Activated T-helper 17 cell treated with anti-CD3 and anti-CD28 coated beads, Interleukin-2, amount 50 U/mL, for 72 hours (primary cell): ENCODE measurements around the gene PIK3IP1. TPM values are rescaled to one million over a fixed set of nuclear protein-coding genes. Genes with fewer than 3 reads are reported as not detected.
"Not testable (repeated sequence)": the region's sequence is repeated elsewhere in the genome, so short reads cannot be mapped to it uniquely, and the experiment has no call there.

ENCODE experiments used
- ATAC-seq: fragments of 150-1000 bp; cut with Tn5 transposase; replicated peaks from 2 replicates; pipeline ENCODE4 v1.10.0; 2021; ENCODE audit warnings: mild to moderate bottlenecking, moderate library complexity
- H3K27ac Mint-ChIP-seq: one replicate; pipeline ENCODE4 v1.8.0; 2022; ENCODE audit warnings: mixed read lengths
- H3K27me3 Mint-ChIP-seq: one replicate; pipeline ENCODE4 v1.8.0; 2022; ENCODE audit warnings: mixed read lengths
- H3K36me3 Mint-ChIP-seq: one replicate; pipeline ENCODE4 v1.8.0; 2022; ENCODE audit warnings: low read depth, mild to moderate bottlenecking, mixed read lengths
- H3K4me1 Mint-ChIP-seq: one replicate; pipeline ENCODE4 v1.8.0; 2022; ENCODE audit warnings: mixed read lengths
- H3K4me3 Mint-ChIP-seq: one replicate; pipeline ENCODE4 v1.8.0; 2022; ENCODE audit warnings: mild to moderate bottlenecking, mixed read lengths
- H3K9me3 Mint-ChIP-seq: one replicate; pipeline ENCODE4 v1.8.0; 2022; ENCODE audit warnings: mixed read lengths
- total RNA-seq, 2 donors: library from RNA; stranded (reverse); gene quantifications; one replicate each; pipeline ENCODE4 v1.2.3, GENCODE V29; 2022

PIK3IP1 gene
- total RNA-seq, 2 donors from 2014 or later, result 11.0 to 24.1 TPM

DNA sequence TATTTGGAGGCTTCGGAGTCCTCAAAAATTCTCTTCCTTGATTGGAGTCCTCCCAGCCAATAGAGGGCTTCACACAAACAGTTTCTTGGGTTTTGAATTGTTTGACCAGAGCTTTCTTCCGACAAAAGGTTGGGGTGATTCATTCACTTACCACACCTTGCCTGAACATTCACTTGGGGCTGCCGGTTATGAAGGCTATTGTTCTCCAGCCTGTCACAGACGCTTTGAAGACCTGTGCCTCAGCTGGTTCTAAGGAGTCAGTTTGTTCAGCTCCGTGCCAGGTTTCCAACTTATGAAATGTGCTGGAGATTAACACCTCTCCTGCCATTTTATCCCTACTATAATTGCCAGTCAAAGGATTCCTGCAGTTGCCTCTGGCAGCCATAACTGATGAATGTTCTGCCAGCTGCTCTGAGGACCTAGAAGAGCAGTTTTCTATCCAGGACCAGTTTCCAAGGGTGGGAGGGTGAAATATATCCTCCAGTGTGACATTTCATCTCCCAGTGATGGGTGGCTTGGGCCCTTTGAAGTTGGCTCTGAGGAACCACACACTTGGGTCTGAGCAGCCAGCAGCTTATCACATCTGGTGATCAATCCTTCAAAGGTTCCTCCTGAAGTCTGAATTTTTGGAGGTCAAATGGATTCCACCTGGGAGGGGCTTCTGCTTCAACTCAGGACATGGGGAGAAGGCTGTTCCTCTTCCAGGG, 48.8 kb downstream of the PIK3IP1 start:
- H3K27ac Mint-ChIP-seq, result no peak overlapping the region
- peaks cover 32% of the 10 kb centered on the region for H3K36me3 Mint-ChIP-seq
- no peak overlapping the region for H3K4me3 Mint-ChIP-seq
- no peaks in the 10 kb centered on the region for H3K9me3 Mint-ChIP-seq
- peaks cover 35% of the 10 kb centered on the region for H3K4me1 Mint-ChIP-seq
- H3K27me3 Mint-ChIP-seq, result no peaks in the 10 kb centered on the region
- ATAC-seq, result no peak

DNA sequence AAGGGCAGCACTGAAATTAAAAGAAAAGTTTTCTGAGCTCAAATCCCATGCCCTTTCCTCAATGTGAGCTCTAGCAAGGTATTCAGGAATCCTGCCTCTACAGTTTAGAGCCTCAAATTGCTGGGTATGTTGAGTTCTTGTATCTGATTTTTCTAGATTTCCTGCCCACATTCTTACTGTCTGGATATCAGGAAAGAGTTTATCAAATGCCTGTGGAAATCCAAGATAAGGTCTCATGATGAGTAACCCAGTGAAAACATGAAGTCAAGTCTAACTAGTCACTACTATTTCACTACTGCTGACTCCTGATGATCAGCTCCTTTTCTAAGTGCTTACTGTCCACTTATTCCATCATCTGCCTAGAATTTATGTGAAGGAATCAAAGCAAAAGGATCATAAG, 50.4 kb downstream of the PIK3IP1 start:
- Mint-ChIP-seq H3K9me3 (no peaks in the 10 kb centered on the region), H3K4me3 (no peak overlapping the region), H3K4me1 (peaks cover 29% of the 10 kb centered on the region), H3K36me3 (peaks cover 32% of the 10 kb centered on the region), H3K27ac (no peak overlapping the region), H3K27me3 (no peaks in the 10 kb centered on the region)
- ATAC-seq, result no peak

DNA sequence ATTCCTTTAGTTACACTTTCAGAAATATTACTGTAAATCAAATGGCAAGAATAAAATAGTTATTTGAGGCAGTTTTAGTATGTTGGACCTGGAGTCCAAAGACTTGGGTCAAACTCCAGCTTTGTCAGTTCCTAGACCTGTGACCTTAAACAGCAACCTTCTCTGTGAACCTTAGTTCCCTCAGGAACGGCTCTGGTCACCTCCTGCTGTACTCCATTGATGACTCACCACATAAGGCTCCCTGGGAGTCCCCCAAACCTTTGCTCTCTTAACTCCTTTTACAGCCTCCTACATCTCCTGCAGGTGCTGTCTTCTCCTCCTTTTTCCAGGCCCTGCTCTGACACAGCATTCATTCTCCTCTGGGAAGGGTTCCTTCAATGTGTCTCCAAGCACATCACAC, 51.1 kb downstream of the PIK3IP1 start:
- H3K9me3 Mint-ChIP-seq, result no peaks in the 10 kb centered on the region
- peaks cover 32% of the 10 kb centered on the region for H3K36me3 Mint-ChIP-seq
- H3K4me1 Mint-ChIP-seq, result peaks cover 25% of the 10 kb centered on the region
- no peak for ATAC-seq
- no peaks in the 10 kb centered on the region for H3K27me3 Mint-ChIP-seq
- no peak overlapping the region for H3K4me3 Mint-ChIP-seq
- peak overlapping the region; percentile 9 for H3K27ac Mint-ChIP-seq

- Mint-ChIP-seq H3K4me1 (peaks cover 29% of the 10 kb centered on the region), H3K9me3 (no peaks in the 10 kb centered on the region), H3K4me3 (no peak overlapping the region), H3K36me3 (peaks cover 45% of the 10 kb centered on the region), H3K27me3 (no peaks in the 10 kb centered on the region), H3K27ac (no peak overlapping the region)
- ATAC-seq, result no peak
Measured at GRCh38 chr22:31239771-31240370, 52.4 kb downstream of the PIK3IP1 start.

DNA sequence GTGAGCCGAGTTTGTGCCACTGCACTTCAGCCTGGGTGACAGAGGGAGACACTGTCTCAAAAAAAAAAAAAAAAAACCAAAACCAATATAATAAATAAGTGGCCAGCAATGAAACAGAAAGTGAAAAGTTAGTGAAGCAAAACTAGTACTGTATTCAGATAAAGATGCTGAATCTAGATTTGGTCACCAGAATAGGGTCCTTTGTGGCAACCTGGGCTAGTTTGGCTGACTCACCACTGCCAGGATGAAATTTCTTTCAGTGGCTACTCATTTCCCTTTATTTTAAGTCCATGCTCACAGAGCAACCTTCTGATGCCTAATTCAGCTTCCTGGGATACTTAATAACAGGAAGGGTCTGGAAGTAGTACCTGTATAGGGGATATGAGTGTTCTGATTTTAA, 54.2 kb downstream of the PIK3IP1 start:
- peak; percentile 86 for ATAC-seq
- no peak overlapping the region for H3K27ac Mint-ChIP-seq
- H3K4me1 Mint-ChIP-seq, result peaks cover 40% of the 10 kb centered on the region
- peaks cover 54% of the 10 kb centered on the region for H3K36me3 Mint-ChIP-seq
- no peaks in the 10 kb centered on the region for H3K9me3 Mint-ChIP-seq
- H3K27me3 Mint-ChIP-seq, result no peaks in the 10 kb centered on the region
- no peak overlapping the region for H3K4me3 Mint-ChIP-seq

DNA sequence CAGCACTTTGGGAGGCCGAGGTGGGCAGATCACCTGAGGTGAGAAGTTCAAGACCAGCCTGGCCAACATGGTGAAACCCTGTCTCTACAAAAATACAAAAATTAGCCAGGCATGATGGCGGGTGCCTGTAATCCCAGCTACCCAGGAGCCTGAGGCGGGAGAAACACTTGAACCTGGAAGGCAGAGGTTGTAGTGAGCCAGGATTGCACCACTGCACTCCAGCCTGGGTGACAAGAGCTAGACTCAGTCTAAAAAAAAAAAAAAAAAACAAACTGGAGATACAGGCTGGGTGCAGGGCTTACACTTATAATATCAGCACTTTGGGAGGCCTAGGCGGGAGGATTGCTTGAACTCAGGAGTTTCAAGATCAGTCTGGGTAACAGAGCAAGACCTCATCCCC, 56.2 kb downstream of the PIK3IP1 start:
- Mint-ChIP-seq H3K4me1 (peaks cover 35% of the 10 kb centered on the region), H3K4me3 (peak overlapping the region; percentile 43), H3K36me3 (peaks cover 48% of the 10 kb centered on the region), H3K27ac (peak overlapping the region; percentile 65)
- not testable (repeated sequence) for H3K27me3 Mint-ChIP-seq, ATAC-seq, H3K9me3 Mint-ChIP-seq

DNA sequence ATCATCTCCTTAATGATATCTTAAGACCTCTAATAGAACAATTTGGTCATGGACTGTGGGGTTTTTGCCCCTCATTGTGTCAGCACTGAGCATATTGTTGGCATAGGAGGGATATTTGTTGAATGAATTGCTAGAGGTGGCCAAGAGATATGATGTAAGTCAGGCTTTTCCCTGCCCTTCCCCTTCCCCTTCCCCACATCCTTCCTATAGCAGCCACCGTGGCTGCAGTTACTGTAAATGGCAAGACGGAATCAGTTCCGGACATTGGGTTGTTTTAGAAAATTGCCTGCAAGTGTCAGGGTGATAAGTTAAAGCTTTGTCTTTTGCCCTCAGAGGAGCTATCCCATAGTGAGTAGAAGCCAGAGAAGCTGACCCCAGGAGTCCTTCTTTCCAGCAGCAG, 57.2 kb downstream of the PIK3IP1 start:
- peak overlapping the region; percentile 43 for H3K4me3 Mint-ChIP-seq
- peaks cover 34% of the 10 kb centered on the region for H3K4me1 Mint-ChIP-seq
- H3K27ac Mint-ChIP-seq, result peak overlapping the region; percentile 65
- H3K36me3 Mint-ChIP-seq, result peaks cover 46% of the 10 kb centered on the region
- no peaks in the 10 kb centered on the region for H3K27me3 Mint-ChIP-seq
- ATAC-seq, result peak; percentile 47
- no peaks in the 10 kb centered on the region for H3K9me3 Mint-ChIP-seq

DNA sequence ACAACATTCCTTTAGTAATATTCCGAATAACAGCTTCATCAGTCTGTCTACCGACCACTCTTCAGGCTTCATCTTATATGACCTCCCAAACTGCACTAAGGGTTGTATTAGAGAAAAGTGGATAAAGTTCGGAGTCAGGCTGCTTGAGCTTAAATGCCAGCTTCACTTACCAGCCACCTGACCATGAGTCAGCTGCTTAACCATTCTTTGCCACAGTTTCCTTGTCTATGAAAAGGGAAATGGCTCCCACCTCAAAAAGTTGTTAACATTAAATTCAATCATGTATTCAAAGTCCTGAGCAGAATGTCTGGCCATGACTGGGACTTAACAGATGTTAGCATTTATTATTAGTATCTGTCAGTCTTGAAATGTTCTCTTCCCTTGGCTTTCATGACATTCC, 59.3 kb downstream of the PIK3IP1 start:
- Mint-ChIP-seq H3K36me3 (peaks cover 49% of the 10 kb centered on the region), H3K4me3 (no peak overlapping the region), H3K9me3 (no peaks in the 10 kb centered on the region), H3K27me3 (no peaks in the 10 kb centered on the region), H3K4me1 (peaks cover 30% of the 10 kb centered on the region), H3K27ac (peak overlapping the region; percentile 25)
- no peak for ATAC-seq

Other genes with a start within 250 kb of the PIK3IP1 start
- 10 to 100 TPM; 42.6 to 58.4 TPM for gene SMTN, start 211.2 kb downstream of the PIK3IP1 start, total RNA-seq
- gene SELENOM, start 184.9 kb downstream of the PIK3IP1 start, total RNA-seq, result 10 to 100 TPM in 1 of 2 donors, 1 to 10 TPM in 1; 4.5 to 20.4 TPM
- under 1 TPM; 0.09 to 0.34 TPM for gene INPP5J, start 169.5 kb downstream of the PIK3IP1 start, total RNA-seq
- not detected for gene PLA2G3, start 152.0 kb downstream of the PIK3IP1 start, total RNA-seq
- 10 to 100 TPM; 19.3 to 24.6 TPM for gene RNF185, start 132.3 kb downstream of the PIK3IP1 start, total RNA-seq
- 10 to 100 TPM; 59.5 to 61.4 TPM for gene LIMK2, start 80.2 kb downstream of the PIK3IP1 start, total RNA-seq
- 10 to 100 TPM; 16.9 to 28.3 TPM for gene PATZ1, start 53.9 kb upstream of the PIK3IP1 start, total RNA-seq
- gene DRG1, start 107.1 kb upstream of the PIK3IP1 start, total RNA-seq, result 10 to 100 TPM; 97.4 to 99.4 TPM
- gene EIF4ENIF1, start 197.4 kb upstream of the PIK3IP1 start, total RNA-seq, result 10 to 100 TPM; 31.5 to 41.0 TPM
- gene SFI1, start 204.0 kb upstream of the PIK3IP1 start, total RNA-seq, result 100 to 1,000 TPM; 125 to 349 TPM